Renal cortex interstitium (tissue), 15 donors: ENCODE data around the gene NUP210. TPM values are rescaled to one million over a fixed set of nuclear protein-coding genes. Genes with fewer than 3 reads are reported as not detected.
"Not testable (repeated sequence)": the region's sequence is repeated elsewhere in the genome, so short reads cannot be mapped to it uniquely, and the experiment has no call there.

Experiments used
- DNase-seq, 11 donors: peaks; one replicate each; pipeline ENCODE4 v3.0.0-alpha.2; 2013; ENCODE audit warnings: low read depth in 9 of 11, low spot score in 4 of 11; ENCODE audit errors: extremely low read depth in 1 of 11
- long read RNA-seq, 16 experiments: transcript quantifications; one replicate each; lab custom pipeline, GENCODE V29; 2026
- polyA plus RNA-seq, 3 donors: library from polyadenylated mRNA; unstranded; fragments of 120-200 nt; gene quantifications; one replicate each; pipeline ENCODE4 v1.2.1, GENCODE V29; 2013; ENCODE audit not compliant: insufficient read length in 3 of 3

The NUP210 gene
- polyA plus RNA-seq = 10 to 100 TPM; 24.8 to 30.8 (median 30.0) TPM
- long read RNA-seq, donor 1, partial matches to known transcripts = 0 of 1 reads
- long read RNA-seq, donor 1, other reads (novel, unspliced or antisense) = 0 of 1 reads
- long read RNA-seq, donor 2 = 0 reads
- long read RNA-seq, donor 3, partial matches to known transcripts = 6 of 7 reads
- long read RNA-seq, donor 3, other reads (novel, unspliced or antisense) = 0 of 7 reads
- long read RNA-seq, donor 4 = 0 reads
- long read RNA-seq, donor 5 = 0 reads
- long read RNA-seq, donor 6, partial matches to known transcripts = 0 of 1 reads
- long read RNA-seq, donor 6, other reads (novel, unspliced or antisense) = 0 of 1 reads
- long read RNA-seq, donor 7 = 0 reads
- long read RNA-seq, donor 8, full-length matches to known transcripts = 1 of 1 reads
- long read RNA-seq, donor 8, partial matches to known transcripts = 0 of 1 reads
- long read RNA-seq, donor 8, other reads (novel, unspliced or antisense) = 0 of 1 reads
- long read RNA-seq, donor 9 = 0 reads
- long read RNA-seq, donor 10 = 0 reads
- long read RNA-seq, donor 11, full-length matches to known transcripts = 2 of 16 reads
- long read RNA-seq, donor 11, partial matches to known transcripts = 14 of 16 reads
- long read RNA-seq, donor 11, other reads (novel, unspliced or antisense) = 0 of 16 reads
- long read RNA-seq, donor 12 = 0 reads
- long read RNA-seq, donor 13, full-length matches to known transcripts = 1 of 7 reads
- long read RNA-seq, donor 13, partial matches to known transcripts = 6 of 7 reads
- long read RNA-seq, donor 13, other reads (novel, unspliced or antisense) = 0 of 7 reads
- long read RNA-seq, donor 14 = 0 reads
- long read RNA-seq, donor 15, partial matches to known transcripts = 0 of 1 reads
- long read RNA-seq, donor 15, other reads (novel, unspliced or antisense) = 0 of 1 reads
- long read RNA-seq, donor 16, full-length matches to known transcripts = 4 of 4 reads
- long read RNA-seq, donor 16, partial matches to known transcripts = 0 of 4 reads
- long read RNA-seq, donor 16, other reads (novel, unspliced or antisense) = 0 of 4 reads

GRCh38 chr3:13420045-13420830 lies at the start of gene NUP210:
Gene NUP210 (minus strand): TSS chr3:13420322. CDS start chr3:13420226, 96 bp downstream.
- peak in 5 of 11 donors; percentile 10 to 51 (median 31) for DNase-seq

DNA sequence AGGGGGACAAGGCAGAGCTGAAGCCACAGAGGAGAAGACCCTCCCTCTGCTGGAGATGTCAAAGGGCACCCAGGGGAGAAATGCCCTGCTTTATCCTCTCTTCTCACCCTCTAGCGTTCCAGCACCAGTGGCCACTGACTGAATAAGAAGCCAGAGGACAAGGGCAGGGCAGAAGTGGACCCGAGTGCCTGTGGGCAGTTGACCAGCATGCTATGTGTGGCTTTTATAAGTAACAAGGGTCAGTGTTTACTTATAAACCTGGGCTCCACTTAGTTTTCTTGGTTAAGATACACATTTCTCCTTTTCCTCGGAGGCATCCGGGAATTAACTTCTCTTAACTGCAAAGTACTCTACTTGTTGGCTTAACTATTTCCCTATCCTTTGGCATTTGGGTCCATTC lies 46.7 kb upstream of the NUP210 start:
- DNase-seq = no peak

GRCh38 chr3:13465236-13465873 lies 45.2 kb upstream of the NUP210 start:
- DNase-seq = no peak

DNA sequence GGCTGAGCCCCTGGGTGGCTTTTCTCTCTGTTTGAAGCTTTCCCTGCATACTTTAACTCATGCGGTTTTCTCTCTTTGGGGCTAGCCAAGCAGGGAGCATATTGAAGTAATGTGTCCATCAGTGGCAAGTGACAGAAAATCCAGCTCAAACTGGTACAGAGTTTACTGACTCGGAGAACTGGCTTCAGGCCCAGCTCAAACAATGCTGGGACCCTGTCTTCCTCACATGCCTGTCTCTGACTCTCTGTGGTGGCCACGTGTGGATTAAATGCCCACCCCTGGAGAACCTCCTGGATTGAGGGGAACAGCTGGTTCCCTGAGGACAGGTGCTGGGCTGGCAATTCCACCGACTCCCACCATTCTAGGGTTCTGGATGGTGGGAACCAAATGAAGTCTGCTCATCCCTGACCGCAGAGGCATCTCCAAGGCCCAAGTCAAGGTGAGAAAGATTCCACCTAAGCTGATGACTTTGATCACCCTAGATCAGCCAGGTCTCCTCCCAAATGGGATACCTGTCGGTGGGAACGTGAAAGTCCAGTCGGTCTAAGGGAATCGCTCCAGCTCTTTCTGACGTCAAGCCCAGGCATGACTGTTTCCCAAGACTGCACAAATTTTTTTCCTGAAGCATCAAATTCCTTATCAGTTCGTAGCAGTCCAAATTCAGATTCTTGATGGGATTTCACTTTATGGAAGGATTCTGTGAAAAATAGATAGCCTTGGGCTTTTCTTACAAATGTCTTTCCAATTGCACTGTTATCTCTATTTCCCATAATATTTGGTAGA lies 43.7 kb upstream of the NUP210 start:
- no peak for DNase-seq

GRCh38 chr3:13462822-13463221 lies 42.7 kb upstream of the NUP210 start:
- DNase-seq = no peak

DNA sequence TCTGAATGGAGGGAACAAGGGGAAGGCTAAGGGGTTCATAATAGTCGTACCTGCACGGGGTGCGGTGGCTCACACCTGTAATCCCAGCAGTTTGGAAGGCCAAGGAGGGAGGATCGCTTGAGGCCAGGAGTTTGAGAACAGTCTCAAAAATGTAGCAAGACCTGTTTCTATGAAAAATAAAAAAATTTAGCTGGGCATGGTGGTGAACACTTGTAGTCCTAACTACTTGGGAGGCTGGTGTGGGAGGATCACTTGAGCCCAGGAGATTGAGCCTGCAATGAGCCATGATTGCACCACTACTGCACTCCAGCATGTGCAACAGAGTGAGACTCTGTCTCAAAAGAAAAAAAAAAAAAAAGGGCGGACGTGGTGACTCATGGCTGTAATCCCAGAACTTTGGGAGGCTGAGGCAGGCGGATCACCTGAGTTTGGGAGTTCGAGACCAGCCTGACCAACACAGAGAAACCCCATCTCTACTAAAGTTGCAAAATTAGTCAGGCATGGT lies 42.1 kb upstream of the NUP210 start:
- no peak for DNase-seq

DNA sequence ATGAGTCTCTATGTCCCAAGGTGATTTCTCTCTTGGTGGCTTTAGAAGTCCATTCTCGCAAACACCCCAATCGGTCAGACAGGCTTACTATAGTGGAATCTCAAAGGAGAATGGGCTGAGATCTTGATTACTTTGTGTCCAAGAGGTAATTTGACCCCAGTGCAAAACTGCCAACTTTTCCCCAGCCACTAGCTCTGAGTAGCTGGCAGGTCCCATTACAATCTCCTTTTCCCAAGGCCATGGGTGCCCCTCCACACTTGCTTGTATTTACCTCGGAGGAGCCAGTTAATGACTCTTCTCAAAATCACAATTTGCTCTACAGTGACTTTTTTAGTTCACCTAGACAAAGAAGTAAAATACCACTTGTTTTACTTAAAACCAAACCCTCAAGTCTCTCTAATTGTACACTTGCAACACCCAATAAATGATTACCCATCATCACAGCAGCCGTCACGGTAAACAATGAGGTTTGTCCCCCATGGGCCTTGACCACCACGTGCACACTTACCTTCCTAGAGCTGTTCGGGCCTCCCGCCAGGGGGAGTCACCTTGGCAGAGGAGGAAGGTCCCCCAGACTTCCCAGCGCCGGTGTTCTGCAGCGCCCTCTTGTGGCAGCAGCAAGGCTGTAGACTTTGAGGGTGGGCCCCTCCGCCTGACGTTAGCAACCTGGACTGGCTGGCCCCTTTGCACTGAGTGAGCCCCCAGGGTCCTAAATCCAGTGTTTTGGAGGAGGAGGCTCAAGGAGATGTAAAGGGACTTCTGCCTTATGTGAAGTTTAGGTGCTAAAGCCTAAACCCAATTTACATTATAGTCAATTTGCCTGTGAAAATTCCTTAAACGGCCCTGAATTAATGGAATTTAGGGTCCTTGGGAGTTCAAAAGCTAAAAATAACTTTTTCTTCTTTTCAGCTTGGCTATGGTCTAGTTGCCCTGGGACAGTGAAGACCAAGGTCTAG lies 41.3 kb upstream of the NUP210 start:
- DNase-seq = peak in 1 of 11 donors; percentile 65

GRCh38 chr3:13460341-13460736 lies 40.2 kb upstream of the NUP210 start:
- DNase-seq = no peak

GRCh38 chr3:13459605-13460340 lies 39.7 kb upstream of the NUP210 start:
- no peak for DNase-seq

DNA sequence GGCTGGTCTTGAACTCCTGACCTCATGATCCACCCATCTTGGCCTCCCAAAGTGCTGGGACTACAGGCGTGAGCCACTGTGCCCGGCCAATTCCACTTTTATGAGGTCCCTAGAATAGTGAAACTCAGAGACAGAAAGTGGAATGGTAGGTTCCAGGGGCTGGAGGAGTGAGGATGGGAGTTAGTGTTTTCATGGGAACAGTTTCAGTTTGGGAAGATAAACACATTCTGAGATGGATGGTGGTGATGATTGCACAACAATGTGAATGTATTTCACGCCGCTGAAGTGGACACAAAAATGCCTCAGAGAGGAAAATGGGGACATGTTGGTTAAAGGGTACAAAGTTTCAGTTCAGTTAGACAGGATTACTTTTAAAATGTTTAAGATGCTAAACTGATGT lies 37.5 kb upstream of the NUP210 start:
- no peak for DNase-seq

GRCh38 chr3:13455644-13456043 lies 35.5 kb upstream of the NUP210 start:
- DNase-seq = no peak

GRCh38 chr3:13452490-13453335 lies 32.6 kb upstream of the NUP210 start:
- peak in 4 of 11 donors; percentile 29 to 73 (median 39) for DNase-seq

GRCh38 chr3:13451301-13451673 lies 31.2 kb upstream of the NUP210 start:
- no peak for DNase-seq

GRCh38 chr3:13442882-13443281 lies 22.8 kb upstream of the NUP210 start:
- not testable (repeated sequence) for DNase-seq
